SJSA1 (cell line): ENCODE results near the gene MAPK8IP2. TPM values are rescaled to one million over a fixed set of nuclear protein-coding genes. Genes with fewer than 3 reads are reported as not detected.
"Not testable (repeated sequence)": the region's sequence is repeated elsewhere in the genome, so short reads cannot be mapped to it uniquely, and the experiment has no call there.

ENCODE experiments used
- DNase-seq, 2 experiments: peaks; one replicate each; pipeline ENCODE4 v3.0.0-alpha.2; 2015 to 2020; ENCODE audit warnings: low spot score in 2 of 2, low read depth in 1 of 2
- H3K27ac ChIP-seq: fragments of 250-450 bp; sonication (Bioruptor Pico); 2 replicates; pipeline ENCODE4 v1.5.1; 2020; ENCODE audit warnings: mild to moderate bottlenecking, moderate library complexity
- H3K27me3 ChIP-seq: fragments of 250-450 bp; sonication (Bioruptor Pico); replicated peaks from 2 replicates; pipeline ENCODE4 v1.5.1; 2020; ENCODE audit warnings: mild to moderate bottlenecking, moderate library complexity
- H3K36me3 ChIP-seq: fragments of 250-450 bp; sonication (Bioruptor Pico); 2 replicates; pipeline ENCODE4 v1.5.1; 2020; ENCODE audit warnings: mild to moderate bottlenecking
- H3K4me1 ChIP-seq: fragments of 250-450 bp; sonication (Bioruptor Pico); replicated peaks from 2 replicates; pipeline ENCODE4 v1.6.1; 2021; ENCODE audit warnings: mild to moderate bottlenecking
- H3K4me3 ChIP-seq: fragments of 250-450 bp; sonication (Bioruptor Pico); 2 replicates; pipeline ENCODE4 v1.5.1; 2020; ENCODE audit warnings: mild to moderate bottlenecking
- H3K9me3 ChIP-seq: fragments of 250-450 bp; sonication (Bioruptor Pico); replicated peaks from 2 replicates; pipeline ENCODE4 v1.5.1; 2020; ENCODE audit warnings: mild to moderate bottlenecking
- total RNA-seq: library from RNA; depleted of rRNA; stranded (reverse); fragments of >200 nt; shearing (Covaris generic); gene quantifications from 2 replicates; pipeline ENCODE4 v1.2.3, GENCODE V29; 2014

The MAPK8IP2 gene
- total RNA-seq, 1 experiment from 2014 or later, result 0.03 TPM

DNA sequence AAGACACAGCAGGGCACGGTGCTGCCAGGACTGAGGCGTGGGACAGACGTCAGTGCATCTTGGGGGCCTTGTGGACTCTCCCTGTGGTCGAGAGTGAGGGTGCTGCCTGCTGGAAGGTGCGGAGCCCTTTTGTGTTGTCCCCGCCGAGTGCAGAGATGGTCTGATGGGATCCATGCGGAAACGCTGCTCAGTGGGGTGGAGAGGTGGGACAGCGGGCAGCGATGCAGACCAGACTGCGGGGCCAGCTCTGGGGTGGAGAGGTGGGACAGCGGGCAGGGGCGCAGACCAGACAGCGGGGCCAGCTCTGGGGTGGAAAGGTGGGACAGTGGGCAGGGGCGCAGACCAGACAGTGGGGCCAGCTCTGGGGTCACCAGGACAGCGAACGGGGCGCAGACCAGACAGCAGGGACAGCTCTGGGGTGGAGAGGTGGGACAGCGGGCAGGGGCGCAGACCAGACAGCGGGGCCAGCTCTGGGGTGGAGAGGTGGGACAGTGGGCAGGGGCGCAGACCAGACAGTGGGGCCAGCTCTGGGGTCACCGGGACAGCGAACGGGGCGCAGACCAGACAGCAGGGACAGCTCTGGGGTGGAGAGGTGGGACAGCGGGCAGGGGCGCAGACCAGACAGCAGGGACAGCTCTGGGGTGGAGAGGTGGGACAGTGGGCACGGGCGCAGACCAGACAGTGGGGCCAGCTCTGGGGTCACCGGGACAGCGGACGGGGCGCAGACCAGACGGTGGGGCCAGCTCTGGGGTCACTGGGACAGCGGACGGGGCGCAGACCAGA is 7.7 kb downstream of the MAPK8IP2 start:
- H3K9me3 ChIP-seq, H3K4me3 ChIP-seq, H3K27ac ChIP-seq, H3K4me1 ChIP-seq, DNase-seq, H3K36me3 ChIP-seq: not testable (repeated sequence)
- peaks cover 60% of the 10 kb centered on the region for H3K27me3 ChIP-seq

DNA sequence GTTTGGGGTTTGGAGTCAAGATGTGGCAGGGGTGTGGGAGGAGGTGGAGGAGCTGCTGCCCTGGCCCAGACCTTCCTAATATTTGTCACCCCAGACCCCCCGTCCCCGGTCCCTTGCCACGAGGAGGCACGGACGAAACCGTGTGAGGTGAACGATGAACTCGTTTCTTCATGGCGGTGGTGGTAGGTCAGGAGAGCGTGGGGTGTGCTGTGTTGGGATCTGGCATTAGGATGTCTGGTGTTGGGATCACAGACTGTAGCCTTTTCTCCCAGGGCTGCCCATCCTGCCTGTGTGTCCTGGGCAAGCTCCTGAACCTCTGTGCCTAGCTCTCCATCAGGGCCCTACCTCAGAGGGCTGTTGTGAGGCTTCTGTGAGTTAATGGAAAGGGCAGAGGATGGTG is 8.4 kb downstream of the MAPK8IP2 start:
- no peak for DNase-seq
- no peak overlapping the region for H3K4me3 ChIP-seq
- no peaks in the 10 kb centered on the region for H3K9me3 ChIP-seq
- no peaks in the 10 kb centered on the region for H3K36me3 ChIP-seq
- no peaks in the 10 kb centered on the region for H3K4me1 ChIP-seq
- H3K27me3 ChIP-seq, result peaks cover 60% of the 10 kb centered on the region
- no peak overlapping the region for H3K27ac ChIP-seq

DNA sequence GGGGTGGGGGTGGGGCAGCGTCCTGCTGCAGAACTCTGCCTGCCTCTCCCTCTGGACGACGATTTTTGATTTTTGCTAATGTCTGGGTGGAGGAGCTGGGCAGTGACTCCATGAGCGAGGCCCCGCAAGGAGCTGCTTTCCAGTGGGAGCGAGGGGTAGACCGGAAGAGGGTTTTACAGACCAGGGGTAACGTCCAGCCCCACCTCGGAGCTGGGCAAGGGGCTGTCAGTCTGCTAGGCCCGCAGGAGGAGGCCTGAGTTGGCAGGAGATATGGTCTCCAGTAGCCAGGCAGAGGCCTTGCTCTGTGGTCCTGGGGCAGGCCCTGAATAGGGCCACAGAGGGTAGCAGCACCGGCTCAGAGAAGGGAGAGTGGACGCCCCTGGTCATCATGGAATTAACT is 9.0 kb downstream of the MAPK8IP2 start:
- H3K36me3 ChIP-seq, result no peaks in the 10 kb centered on the region
- H3K9me3 ChIP-seq, result no peaks in the 10 kb centered on the region
- H3K4me3 ChIP-seq, result no peak overlapping the region
- peaks cover 60% of the 10 kb centered on the region for H3K27me3 ChIP-seq
- H3K4me1 ChIP-seq, result no peaks in the 10 kb centered on the region
- DNase-seq, result no peak
- H3K27ac ChIP-seq, result no peak overlapping the region

DNA sequence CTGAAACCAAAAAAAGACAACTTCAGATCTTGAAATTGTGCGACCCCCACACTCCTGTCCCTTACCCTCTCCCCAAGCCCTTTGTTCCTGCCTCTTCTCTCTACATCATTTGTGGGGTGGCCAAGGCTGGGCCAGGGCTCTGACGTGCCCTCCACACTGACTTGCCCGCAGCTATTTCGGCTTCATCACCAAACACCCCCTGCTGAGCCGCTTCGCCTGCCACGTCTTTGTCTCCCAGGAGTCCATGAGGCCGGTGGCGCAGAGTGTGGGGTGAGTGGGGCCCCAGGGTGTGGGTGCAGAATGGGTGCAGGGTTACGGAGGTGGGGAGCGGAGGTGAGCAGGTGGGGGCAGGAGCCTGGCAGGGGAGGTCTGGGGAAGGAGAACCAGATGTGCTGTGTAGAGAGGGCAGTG is 9.5 kb downstream of the MAPK8IP2 start:
- H3K27me3 ChIP-seq, result peaks cover 61% of the 10 kb centered on the region
- no peak overlapping the region for H3K27ac ChIP-seq
- H3K36me3 ChIP-seq, result no peaks in the 10 kb centered on the region
- no peaks in the 10 kb centered on the region for H3K4me1 ChIP-seq
- DNase-seq, result peak in 1 of 2 experiments; percentile 42
- no peaks in the 10 kb centered on the region for H3K9me3 ChIP-seq
- no peak overlapping the region for H3K4me3 ChIP-seq

GRCh38 chr22:50610581-50610980 is 10.0 kb downstream of the MAPK8IP2 start:
- no peak for DNase-seq
- Histone ChIP-seq H3K4me3 (no peak overlapping the region), H3K27ac (no peak overlapping the region), H3K36me3 (no peaks in the 10 kb centered on the region), H3K27me3 (peaks cover 63% of the 10 kb centered on the region), H3K9me3 (no peaks in the 10 kb centered on the region), H3K4me1 (no peaks in the 10 kb centered on the region)

DNA sequence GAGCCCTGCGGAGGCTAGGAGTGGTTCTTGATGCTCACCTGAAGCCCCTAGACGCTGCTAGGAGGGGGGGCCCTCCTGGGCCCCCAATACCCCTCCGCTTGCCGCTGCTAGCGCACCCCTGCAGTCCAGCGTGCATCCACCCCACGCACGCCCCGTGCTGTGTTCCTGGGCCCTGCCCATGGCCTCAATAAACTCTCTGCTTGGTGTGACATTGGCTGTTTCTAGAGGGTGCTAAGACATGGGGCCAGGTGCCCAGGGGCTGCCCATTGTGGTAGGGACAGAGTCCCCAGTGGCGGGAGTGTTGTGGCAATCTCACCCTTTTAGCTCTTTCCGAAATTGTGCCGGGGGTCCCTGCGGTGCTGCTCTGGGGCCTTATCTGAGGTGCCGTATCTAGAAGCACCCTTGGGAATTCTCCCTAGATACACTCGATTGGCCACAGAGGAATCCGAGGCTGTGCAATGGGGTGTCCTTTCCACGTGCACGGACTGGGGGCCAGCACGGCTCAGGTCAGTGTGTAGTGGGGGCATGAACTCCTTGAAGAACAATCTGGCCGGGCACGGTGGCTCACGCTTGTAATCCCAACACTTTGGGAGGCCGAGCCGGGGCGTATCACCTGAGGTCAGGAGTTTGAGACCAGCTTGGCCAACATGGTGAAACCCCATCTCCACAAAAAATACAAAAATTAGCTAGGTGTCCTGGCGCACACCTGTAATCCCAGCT is 10.9 kb downstream of the MAPK8IP2 start:
- DNase-seq, result no peak
- Histone ChIP-seq H3K27me3 (peaks cover 58% of the 10 kb centered on the region), H3K9me3 (no peaks in the 10 kb centered on the region), H3K36me3 (no peaks in the 10 kb centered on the region), H3K27ac (no peak overlapping the region), H3K4me3 (no peak overlapping the region), H3K4me1 (no peaks in the 10 kb centered on the region)

DNA sequence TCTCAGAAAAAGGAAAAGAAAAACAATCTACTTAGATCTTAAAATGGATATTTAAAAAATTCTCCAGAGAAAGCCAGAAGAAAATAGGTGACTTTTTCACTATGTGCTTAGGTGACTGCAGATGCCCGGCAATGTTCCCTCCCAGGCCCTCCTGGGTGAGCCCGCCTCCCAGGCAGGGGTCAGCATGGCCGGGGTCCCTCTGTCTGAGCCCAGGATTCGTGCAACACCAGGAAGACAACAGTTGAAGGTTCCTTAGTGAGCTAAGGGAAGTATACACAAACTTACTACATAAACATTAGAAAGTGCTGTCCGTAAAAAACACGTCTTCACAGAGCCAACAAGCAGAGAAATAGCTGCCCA is 11.6 kb downstream of the MAPK8IP2 start:
- Histone ChIP-seq H3K27ac (no peak overlapping the region), H3K27me3 (peaks cover 53% of the 10 kb centered on the region), H3K4me1 (no peaks in the 10 kb centered on the region), H3K9me3 (no peaks in the 10 kb centered on the region), H3K36me3 (no peaks in the 10 kb centered on the region), H3K4me3 (no peak overlapping the region)
- DNase-seq, result no peak

DNA sequence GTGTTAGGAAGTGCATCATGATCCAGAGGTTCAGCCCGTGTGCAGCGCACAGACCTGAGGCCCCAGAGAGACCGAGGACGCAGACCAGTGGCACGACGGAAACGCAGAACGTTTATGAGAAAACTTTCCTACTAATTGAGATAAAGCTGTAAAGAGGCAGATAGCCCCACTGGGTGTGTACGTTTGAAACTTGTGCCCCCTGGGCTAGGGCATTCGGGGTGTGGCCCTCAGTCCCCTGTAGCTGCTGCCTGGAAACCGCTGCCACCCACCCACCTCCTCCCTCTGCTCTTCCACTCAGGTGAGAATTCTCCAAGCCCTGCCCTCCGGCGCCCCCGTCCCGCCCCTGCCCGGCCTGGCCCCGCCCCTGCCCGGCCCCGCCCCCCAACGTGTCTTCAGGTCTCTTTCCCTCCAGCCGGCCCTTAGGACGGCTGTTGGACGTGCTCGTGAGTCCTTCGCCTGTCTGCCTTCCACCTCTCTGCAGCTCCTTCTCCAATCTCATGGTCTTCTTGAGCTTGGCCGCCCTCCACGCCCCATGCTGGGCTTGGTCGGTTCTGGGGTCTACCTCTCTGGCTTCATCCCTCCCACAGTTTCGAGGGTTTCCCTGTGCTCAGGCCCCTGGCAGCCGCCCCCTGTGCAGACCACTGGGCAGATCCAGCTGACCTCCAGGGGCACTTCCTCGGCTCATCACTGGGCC is 12.1 kb downstream of the MAPK8IP2 start:
- H3K4me3 ChIP-seq, result no peak overlapping the region
- H3K9me3 ChIP-seq, result no peaks in the 10 kb centered on the region
- DNase-seq, result no peak

DNA sequence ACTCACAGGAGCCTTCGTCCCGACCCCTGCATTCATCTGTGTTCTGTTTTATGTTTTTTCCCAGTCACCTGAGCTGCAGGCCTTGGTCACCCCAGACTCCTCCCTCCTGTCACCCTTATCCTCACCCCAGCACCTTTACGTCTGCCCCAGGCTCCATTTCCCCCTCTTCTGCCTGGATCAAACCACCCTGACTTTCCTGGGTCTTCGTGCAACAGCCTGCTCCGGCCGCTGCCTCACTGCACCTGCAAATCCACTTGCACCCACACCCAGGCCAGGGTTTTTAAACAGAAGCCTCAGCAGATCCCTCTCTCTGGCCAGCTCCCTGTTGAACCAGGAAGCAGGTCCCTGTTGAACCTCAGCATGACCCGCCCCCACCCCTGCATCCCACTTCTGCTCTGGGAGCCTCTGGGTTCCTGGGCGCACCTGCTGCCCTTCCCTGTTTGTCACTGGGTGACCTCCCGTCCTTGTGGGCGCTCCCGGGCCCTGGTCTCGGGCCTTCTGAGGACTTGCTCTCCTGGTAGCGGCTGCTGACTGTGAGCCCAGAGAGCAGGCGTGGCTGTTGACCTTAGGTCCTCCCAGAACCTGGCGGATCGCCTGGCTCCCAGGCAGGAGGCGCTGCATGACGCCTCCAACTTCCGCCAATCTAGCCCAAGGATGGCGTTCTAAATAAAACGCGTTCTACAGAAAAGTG is 12.8 kb downstream of the MAPK8IP2 start:
- Histone ChIP-seq H3K4me3 (no peak overlapping the region), H3K4me1 (no peaks in the 10 kb centered on the region), H3K9me3 (no peaks in the 10 kb centered on the region), H3K27ac (no peak overlapping the region), H3K36me3 (no peaks in the 10 kb centered on the region), H3K27me3 (peaks cover 44% of the 10 kb centered on the region)
- no peak for DNase-seq

More for the DNA sequence above, 12.1 kb downstream of the MAPK8IP2 start:
- Histone ChIP-seq H3K4me1 (no peaks in the 10 kb centered on the region), H3K27me3 (peaks cover 48% of the 10 kb centered on the region), H3K27ac (no peak overlapping the region), H3K36me3 (no peaks in the 10 kb centered on the region)

DNA sequence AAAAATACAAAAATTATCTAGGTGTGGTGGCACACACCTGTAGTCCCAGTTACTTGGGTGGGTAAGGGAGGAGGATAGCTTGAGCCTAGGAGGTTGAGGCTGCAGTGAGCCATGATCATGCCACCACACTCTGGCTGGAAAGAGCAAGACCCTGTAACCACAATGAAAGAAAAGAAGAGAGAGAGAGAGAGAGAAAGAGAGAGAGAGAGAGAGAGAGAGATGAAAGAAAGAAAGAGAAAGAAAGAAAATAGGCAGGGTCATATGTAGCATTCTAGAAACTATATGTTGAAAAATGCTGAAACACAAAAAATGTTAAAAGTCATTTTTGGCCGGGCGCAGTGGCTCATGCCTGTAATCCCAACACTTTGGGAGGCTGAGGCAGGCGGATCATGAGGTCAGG is 13.7 kb downstream of the MAPK8IP2 start:
- H3K4me3 ChIP-seq, H3K27ac ChIP-seq, H3K9me3 ChIP-seq, H3K4me1 ChIP-seq, DNase-seq, H3K36me3 ChIP-seq: not testable (repeated sequence)
- peaks cover 41% of the 10 kb centered on the region for H3K27me3 ChIP-seq

- Histone ChIP-seq H3K27me3 (peaks cover 30% of the 10 kb centered on the region), H3K4me1 (peaks cover 15% of the 10 kb centered on the region), H3K27ac (no peak overlapping the region), H3K9me3 (peaks cover 4% of the 10 kb centered on the region; the same call in 1 of the 2 replicates), H3K36me3 (peaks cover 2% of the 10 kb centered on the region; the same call in 1 of the 2 replicates), H3K4me3 (no peak overlapping the region)
- DNase-seq, result peak in 1 of 2 experiments; percentile 79
These were observed 20.2 kb downstream of the MAPK8IP2 start for GRCh38 chr22:50620593-50621355.

DNA sequence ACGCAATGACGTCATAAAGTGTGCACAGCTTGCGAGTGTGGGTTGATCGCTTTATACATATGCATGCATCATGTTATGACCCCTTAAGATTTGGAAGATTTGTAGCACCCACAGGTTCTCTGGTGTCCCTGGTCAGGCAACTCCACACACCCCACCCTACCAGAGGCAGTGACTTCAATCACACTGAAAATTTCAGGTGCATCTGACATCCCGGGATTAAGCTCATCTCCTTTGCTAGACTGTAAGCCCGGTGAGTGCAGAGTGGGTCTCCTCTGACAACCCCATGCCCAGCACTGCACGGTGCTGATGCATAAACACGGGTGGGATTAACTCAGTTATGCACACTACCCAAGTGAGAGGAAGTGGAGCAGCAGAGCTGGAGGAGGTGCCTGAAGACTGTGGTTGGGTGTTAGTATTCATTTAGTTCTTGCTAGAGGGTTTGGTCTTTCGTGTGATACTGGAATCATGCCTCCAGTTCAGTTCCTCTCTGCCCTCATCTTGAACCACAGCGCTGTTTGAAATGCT is 20.8 kb downstream of the MAPK8IP2 start:
- no peak overlapping the region for H3K4me3 ChIP-seq

More for the DNA sequence above, 20.8 kb downstream of the MAPK8IP2 start:
- H3K4me1 ChIP-seq, result peaks cover 15% of the 10 kb centered on the region
- H3K36me3 ChIP-seq, result peaks cover 6% of the 10 kb centered on the region; the same call in 1 of the 2 replicates
- no peak overlapping the region for H3K27ac ChIP-seq
- peaks cover 30% of the 10 kb centered on the region for H3K27me3 ChIP-seq
- no peak for DNase-seq
- peaks cover 4% of the 10 kb centered on the region; the same call in 1 of the 2 replicates for H3K9me3 ChIP-seq
